Mesendoderm (in vitro differentiated cells): ENCODE data around the gene SOX13.

Experiments used
- DNase-seq: peaks from one replicate; pipeline ENCODE4 v3.0.0; 2013
- H2AK5ac ChIP-seq: 2 replicates; pipeline ENCODE4 v1.6.1; 2013; ENCODE audit warnings: low read length, inconsistent platforms
- H2BK120ac ChIP-seq: 2 replicates; pipeline ENCODE4 v1.6.1; 2013; ENCODE audit warnings: low read depth, mild to moderate bottlenecking, low read length, moderate library complexity, mixed read lengths
- H2BK15ac ChIP-seq: replicated peaks from 2 replicates; pipeline ENCODE4 v1.6.1; 2013; ENCODE audit warnings: low read depth, mild to moderate bottlenecking, moderate library complexity
- H2BK5ac ChIP-seq: 2 replicates; pipeline ENCODE4 v1.6.1; 2013; ENCODE audit warnings: low read length, inconsistent platforms
- H3K18ac ChIP-seq: 2 replicates; pipeline ENCODE4 v1.6.1; 2013; ENCODE audit warnings: mild to moderate bottlenecking, low read length, mixed read lengths
- H3K23ac ChIP-seq: one replicate; pipeline ENCODE4 v1.6.1; 2013; ENCODE audit warnings: low read length
- H3K27ac ChIP-seq: 2 replicates; pipeline ENCODE4 v1.5.1; 2013; ENCODE audit warnings: low read depth, mild to moderate bottlenecking, inconsistent platforms, low read length, moderate library complexity
- H3K27me3 ChIP-seq: 2 replicates; pipeline ENCODE4 v1.6.1; 2013; ENCODE audit warnings: low read length, control low read depth, mild to moderate bottlenecking, inconsistent platforms; ENCODE audit not compliant: insufficient read depth, poor library complexity
- H3K36me3 ChIP-seq: 2 replicates; pipeline ENCODE4 v1.6.1; 2013; ENCODE audit warnings: low read length, inconsistent platforms; ENCODE audit not compliant: control insufficient read depth, insufficient read depth
- H3K4ac ChIP-seq: one replicate; pipeline ENCODE4 v1.6.1; 2013; ENCODE audit warnings: low read depth, mild to moderate bottlenecking, low read length, moderate library complexity
- H3K4me1 ChIP-seq: 2 replicates; pipeline ENCODE4 v1.6.1; 2013; ENCODE audit warnings: low read depth, low read length, inconsistent platforms; ENCODE audit not compliant: control insufficient read depth
- H3K4me2 ChIP-seq: 2 replicates; pipeline ENCODE4 v1.6.1; 2013; ENCODE audit warnings: low read length
- H3K4me3 ChIP-seq: 2 replicates; pipeline ENCODE4 v1.5.1; 2013; ENCODE audit warnings: mild to moderate bottlenecking, low read length
- H3K56ac ChIP-seq: one replicate; pipeline ENCODE4 v1.6.1; 2013; ENCODE audit warnings: low read length
- H3K79me1 ChIP-seq: 2 replicates; pipeline ENCODE4 v1.6.1; 2013; ENCODE audit warnings: low read length, inconsistent platforms
- H3K79me2 ChIP-seq: 2 replicates; pipeline ENCODE4 v1.6.1; 2013; ENCODE audit warnings: mild to moderate bottlenecking, low read length; ENCODE audit not compliant: control insufficient read depth, insufficient read depth
- H3K9ac ChIP-seq: 2 replicates; pipeline ENCODE4 v1.6.1; 2013; ENCODE audit warnings: low read length, inconsistent platforms
- H4K5ac ChIP-seq: one replicate; pipeline ENCODE4 v1.6.1; 2013; ENCODE audit warnings: low read length
- H4K8ac ChIP-seq: one replicate; pipeline ENCODE4 v1.6.1; 2013; ENCODE audit warnings: low read depth, mild to moderate bottlenecking, control low read depth, low read length, moderate library complexity
- WGBS: extraction: QIAGEN DNeasy Blood & Tissue Kit; methylation state at CpG from one replicate; pipeline ENCODE4 v1.1.7; 2013; ENCODE audit warnings: low lambda C conversion rate, missing lambda C conversion rate; ENCODE audit not compliant: insufficient coverage; ENCODE audit errors: extremely low coverage; 5-methylcytosine and 5-hydroxymethylcytosine counted together

Gene SOX13

GRCh38 chr1:204074274-204075138 is 1.6 kb downstream of the SOX13 start:
- Histone ChIP-seq H2BK120ac (no peak overlapping the region), H3K4me3 (peak overlapping the region; percentile 66), H3K56ac (peak overlapping the region; percentile 98), H3K23ac (peak overlapping the region; percentile 97), H4K8ac (no peak overlapping the region), H3K27me3 (no peaks in the 10 kb centered on the region), H3K79me2 (peaks cover 44% of the 10 kb centered on the region), H3K27ac (no peak overlapping the region), H2AK5ac (no peak overlapping the region), H3K9ac (peak overlapping the region; percentile 96), H4K5ac (no peak overlapping the region), H3K4me1 (peaks cover 9% of the 10 kb centered on the region), H3K36me3 (no peaks in the 10 kb centered on the region), H2BK15ac (no peak overlapping the region), H3K4ac (peak overlapping the region; percentile 50), H2BK5ac (peak overlapping the region; percentile 32), H3K79me1 (peaks cover 6% of the 10 kb centered on the region), H3K4me2 (peak overlapping the region; percentile 81), H3K18ac (peak overlapping the region; percentile 19)
- peak; percentile 78 for DNase-seq
- WGBS: no CpG with 5 or more reads among the region's 65 CpGs

- no peak overlapping the region for H4K5ac ChIP-seq
- peak; percentile 56 for DNase-seq
- H2BK15ac ChIP-seq: no peak overlapping the region
- no CpG with 5 or more reads among the region's 31 CpGs for WGBS
- H3K27ac ChIP-seq: no peak overlapping the region
- peak overlapping the region; percentile 96 for H3K9ac ChIP-seq
- H2BK120ac ChIP-seq: no peak overlapping the region
- H3K4ac ChIP-seq: peak overlapping the region; percentile 1
- peaks cover 48% of the 10 kb centered on the region for H3K79me2 ChIP-seq
- peak overlapping the region; percentile 54 for H3K23ac ChIP-seq
- H3K79me1 ChIP-seq: peaks cover 6% of the 10 kb centered on the region
- no peak overlapping the region for H4K8ac ChIP-seq
- peak overlapping the region; percentile 98 for H3K56ac ChIP-seq
- no peaks in the 10 kb centered on the region for H3K27me3 ChIP-seq
- H2BK5ac ChIP-seq: no peak overlapping the region
- peak overlapping the region; percentile 19 for H3K18ac ChIP-seq
- H2AK5ac ChIP-seq: no peak overlapping the region
- H3K36me3 ChIP-seq: no peaks in the 10 kb centered on the region
- peak overlapping the region; percentile 81 for H3K4me2 ChIP-seq
- H3K4me1 ChIP-seq: peaks cover 15% of the 10 kb centered on the region
- H3K4me3 ChIP-seq: peak overlapping the region; percentile 66
Observed at GRCh38 chr1:204075139-204075521, 2.2 kb downstream of the SOX13 start.

- no peak for DNase-seq
- H2BK120ac ChIP-seq: no peak overlapping the region
- no peak overlapping the region for H3K23ac ChIP-seq
- peaks cover 6% of the 10 kb centered on the region for H3K79me1 ChIP-seq
- no peak overlapping the region for H3K4ac ChIP-seq
- H2BK15ac ChIP-seq: no peak overlapping the region
- H3K4me3 ChIP-seq: no peak overlapping the region
- H3K4me2 ChIP-seq: no peak overlapping the region
- peaks cover 15% of the 10 kb centered on the region for H3K4me1 ChIP-seq
- no CpG with 5 or more reads among the region's 4 CpGs for WGBS
- H3K18ac ChIP-seq: no peak overlapping the region
- H3K79me2 ChIP-seq: peaks cover 50% of the 10 kb centered on the region
- H2AK5ac ChIP-seq: no peak overlapping the region
- H3K9ac ChIP-seq: peak overlapping the region; percentile 4
- no peak overlapping the region for H2BK5ac ChIP-seq
- no peak overlapping the region for H4K8ac ChIP-seq
- H3K27me3 ChIP-seq: no peaks in the 10 kb centered on the region
- no peaks in the 10 kb centered on the region for H3K36me3 ChIP-seq
- H3K27ac ChIP-seq: no peak overlapping the region
- H3K56ac ChIP-seq: peak overlapping the region; percentile 51
- H4K5ac ChIP-seq: no peak overlapping the region
Observed at GRCh38 chr1:204075890-204076846, 3.3 kb downstream of the SOX13 start.

DNA sequence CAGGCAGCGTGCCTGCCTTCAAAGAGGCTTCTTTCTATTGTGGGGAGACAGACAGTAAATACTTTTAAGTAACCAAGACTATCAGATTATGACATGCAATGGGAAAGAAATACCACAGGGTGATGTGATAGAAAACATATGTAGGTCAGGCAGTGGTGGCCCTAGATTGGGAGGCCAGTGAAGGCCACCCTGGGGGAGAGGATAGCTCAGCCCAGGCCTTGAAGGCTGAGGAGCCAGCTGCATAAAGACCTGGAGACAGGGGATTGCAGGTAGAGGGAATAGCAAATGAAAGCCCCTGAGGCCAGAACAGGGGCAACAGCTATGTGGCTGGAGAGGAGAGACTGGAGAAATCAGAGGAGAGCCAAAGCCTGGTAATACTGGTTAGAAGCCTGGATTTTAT is 4.0 kb downstream of the SOX13 start:
- no peak overlapping the region for H4K5ac ChIP-seq
- no peak overlapping the region for H2BK15ac ChIP-seq
- H3K56ac ChIP-seq: peak overlapping the region; percentile 51
- H3K27me3 ChIP-seq: no peaks in the 10 kb centered on the region
- no peak overlapping the region for H2AK5ac ChIP-seq
- no peaks in the 10 kb centered on the region for H3K36me3 ChIP-seq
- peaks cover 16% of the 10 kb centered on the region for H3K4me1 ChIP-seq
- WGBS: no CpG with 5 or more reads among the region's 1 CpG
- H3K27ac ChIP-seq: no peak overlapping the region
- no peak overlapping the region for H4K8ac ChIP-seq
- peaks cover 6% of the 10 kb centered on the region for H3K79me1 ChIP-seq
- no peak overlapping the region for H3K23ac ChIP-seq
- no peak overlapping the region for H3K4ac ChIP-seq
- no peak overlapping the region for H3K18ac ChIP-seq
- no peak overlapping the region for H3K9ac ChIP-seq
- H3K79me2 ChIP-seq: peaks cover 57% of the 10 kb centered on the region
- H2BK120ac ChIP-seq: no peak overlapping the region
- no peak overlapping the region for H3K4me3 ChIP-seq
- H3K4me2 ChIP-seq: no peak overlapping the region
- no peak overlapping the region for H2BK5ac ChIP-seq
- DNase-seq: peak; percentile 50

- Histone ChIP-seq H2BK5ac (peak overlapping the region; percentile 10), H3K27me3 (no peaks in the 10 kb centered on the region), H3K27ac (peak overlapping the region; percentile 60), H3K4me2 (peak overlapping the region; percentile 1), H3K4ac (peak overlapping the region; percentile 93), H2AK5ac (no peak overlapping the region), H3K79me2 (peaks cover 68% of the 10 kb centered on the region), H3K18ac (peak overlapping the region; percentile 69), H3K36me3 (no peaks in the 10 kb centered on the region), H3K56ac (peak overlapping the region; percentile 85), H4K8ac (no peak overlapping the region), H3K4me3 (no peak overlapping the region), H3K79me1 (peaks cover 8% of the 10 kb centered on the region), H4K5ac (no peak overlapping the region), H3K9ac (peak overlapping the region; percentile 60), H3K23ac (no peak overlapping the region), H3K4me1 (peaks cover 21% of the 10 kb centered on the region), H2BK15ac (no peak overlapping the region), H2BK120ac (peak overlapping the region; percentile 40)
- peak; percentile 92 for DNase-seq
- no CpG with 5 or more reads among the region's 17 CpGs for whole genome bisulfite sequencing
Observed at GRCh38 chr1:204077979-204078696, 5.2 kb downstream of the SOX13 start.
